Measurements from ENCODE around the gene TRAF6.

- TF ChIP-seq, protein P1, sequence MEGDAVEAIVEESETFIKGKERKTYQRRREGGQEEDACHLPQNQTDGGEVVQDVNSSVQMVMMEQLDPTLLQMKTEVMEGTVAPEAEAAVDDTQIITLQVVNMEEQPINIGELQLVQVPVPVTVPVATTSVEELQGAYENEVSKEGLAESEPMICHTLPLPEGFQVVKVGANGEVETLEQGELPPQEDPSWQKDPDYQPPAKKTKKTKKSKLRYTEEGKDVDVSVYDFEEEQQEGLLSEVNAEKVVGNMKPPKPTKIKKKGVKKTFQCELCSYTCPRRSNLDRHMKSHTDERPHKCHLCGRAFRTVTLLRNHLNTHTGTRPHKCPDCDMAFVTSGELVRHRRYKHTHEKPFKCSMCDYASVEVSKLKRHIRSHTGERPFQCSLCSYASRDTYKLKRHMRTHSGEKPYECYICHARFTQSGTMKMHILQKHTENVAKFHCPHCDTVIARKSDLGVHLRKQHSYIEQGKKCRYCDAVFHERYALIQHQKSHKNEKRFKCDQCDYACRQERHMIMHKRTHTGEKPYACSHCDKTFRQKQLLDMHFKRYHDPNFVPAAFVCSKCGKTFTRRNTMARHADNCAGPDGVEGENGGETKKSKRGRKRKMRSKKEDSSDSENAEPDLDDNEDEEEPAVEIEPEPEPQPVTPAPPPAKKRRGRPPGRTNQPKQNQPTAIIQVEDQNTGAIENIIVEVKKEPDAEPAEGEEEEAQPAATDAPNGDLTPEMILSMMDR (IDR thresholded peaks at IDR 0.05), result no peak
- TF ChIP-seq POLR2A (IDR thresholded peaks at IDR 0.05), result no peak
Observed at GRCh38 chr11:36465449-36466163, 44.5 kb downstream of the TRAF6 start.
